Neural cell (in vitro differentiated cells): ENCODE results near the gene TRIM58.

Source experiments
- CTCF ChIP-seq: fragments of 450-650 bp; IDR thresholded peaks from 2 replicates; pipeline ENCODE4 v1.5.1; 2014; ENCODE audit warnings: antibody characterized with exemption, mild to moderate bottlenecking, moderate library complexity; ENCODE audit not compliant: poor library complexity, severe bottlenecking
- EP300 ChIP-seq: fragments of 450-650 bp; conservative IDR thresholded peaks from 2 replicates; pipeline ENCODE4 v1.6.1; 2014; ENCODE audit warnings: antibody characterized with exemption, mild to moderate bottlenecking, moderate library complexity; ENCODE audit not compliant: poor library complexity, severe bottlenecking
- EZH2 ChIP-seq: fragments of 200-600, 300-800 bp; shearing (Covaris generic), sonication (generic); IDR thresholded peaks from 2 replicates; pipeline ENCODE4 v1.6.1; 2014; ENCODE audit warnings: antibody characterized with exemption, low read length, borderline replicate concordance, mild to moderate bottlenecking; ENCODE audit not compliant: insufficient read depth, poor library complexity, severe bottlenecking
- MXI1 ChIP-seq: fragments of 450-650 bp; conservative IDR thresholded peaks from 2 replicates; pipeline ENCODE4 v1.6.1; 2014; ENCODE audit warnings: antibody characterized with exemption, mild to moderate bottlenecking; ENCODE audit not compliant: poor library complexity, severe bottlenecking
- POLR2AphosphoS5 ChIP-seq: IDR thresholded peaks from 2 replicates; pipeline ENCODE4 v1.6.1; 2012
- RAD21 ChIP-seq: fragments of 450-650 bp; conservative IDR thresholded peaks from 2 replicates; pipeline ENCODE4 v1.6.1; 2014; ENCODE audit warnings: antibody characterized with exemption, mild to moderate bottlenecking, moderate library complexity
- REST ChIP-seq: IDR thresholded peaks from 2 replicates; pipeline ENCODE4 v1.6.1; 2012; ENCODE audit warnings: borderline replicate concordance
- SMC3 ChIP-seq: fragments of 450-650 bp; conservative IDR thresholded peaks from 2 replicates; pipeline ENCODE4 v1.6.1; 2014; ENCODE audit warnings: antibody characterized with exemption, mild to moderate bottlenecking, moderate library complexity; ENCODE audit not compliant: poor library complexity
- TAF1 ChIP-seq: IDR thresholded peaks from 2 replicates; pipeline ENCODE4 v1.6.1; 2012; ENCODE audit warnings: low read depth

GRCh38 chr1:247864644-247865043 is 7.7 kb downstream of the TRIM58 start:
- TF ChIP-seq RAD21 = no peak
- TF ChIP-seq SMC3 = no peak
- TF ChIP-seq CTCF = no peak
- no peak for TF ChIP-seq POLR2AphosphoS5
- TF ChIP-seq MXI1 = no peak
- no peak for TF ChIP-seq EZH2
- TF ChIP-seq EP300 = no peak
- no peak for TF ChIP-seq TAF1
- TF ChIP-seq REST = no peak
